ENCODE data around the gene EFTUD2. TPM values are rescaled to one million over a fixed set of nuclear protein-coding genes. Genes with fewer than 3 reads are reported as not detected.

EFTUD2 gene
- total and polyA plus RNA-seq, 2 of the 8 experiments (the other 6 are each of a cell fraction or from before 2014, with no cell fraction given), result 118 to 195 TPM

GRCh38 chr17:44919885-44920564, 20.8 kb upstream of the EFTUD2 start (continued):
- TF ChIP-seq SIN3A (conservative IDR thresholded peaks at IDR 0.05 in 1 of 2, IDR thresholded peaks at IDR 0.05 in 1 of 2; ENCODE audit: low read depth in 1 of 2, low read length in 2 of 2), result 0 out of 4 replicates have a peak, but pooled peaks of 1 of the 2 experiments have one; percentile 46
- TF ChIP-seq SAP30 (IDR thresholded peaks at IDR 0.05; ENCODE audit: insufficient read depth, insufficient replicate concordance, low read length), result no peak
- no peak for TF ChIP-seq CHD2 (IDR thresholded peaks at IDR 0.05; ENCODE audit: low read length)
- TF ChIP-seq RNF2 (IDR thresholded peaks at IDR 0.05; ENCODE audit: borderline replicate concordance, low read depth, low read length, missing control alignments, poor library complexity, severe bottlenecking), result no peak
- TF ChIP-seq SP1 (IDR thresholded peaks at IDR 0.05; ENCODE audit: low read depth, low read length), result 0 out of 2 replicates have a peak, but pooled peaks have one; percentile 5
- no peak for TF ChIP-seq RXRA (IDR thresholded peaks at IDR 0.05; ENCODE audit: insufficient read depth, low read depth, low read length)
- no peak for TF ChIP-seq SRF (IDR thresholded peaks at IDR 0.05; ENCODE audit: low read depth, low read length)
- TF ChIP-seq POLR2A (IDR thresholded peaks at IDR 0.05; ENCODE audit: control extremely low read depth in 1 of 2, low read depth in 2 of 2, low read length in 2 of 2), result no peak
- no peak for TF ChIP-seq CEBPB (IDR thresholded peaks at IDR 0.05; ENCODE audit: low read depth, low read length)
- no peak for TF ChIP-seq CBX5 (IDR thresholded peaks at IDR 0.05; ENCODE audit: low read depth, low read length)
- TF ChIP-seq KDM4A (IDR thresholded peaks at IDR 0.05; ENCODE audit: low read depth, low read length, severe bottlenecking), result no peak
- TF ChIP-seq EZH2 (IDR thresholded peaks at IDR 0.05; ENCODE audit: low read depth, low read length, severe bottlenecking), result no peak
- no peak for TF ChIP-seq TCF12 (IDR thresholded peaks at IDR 0.05; ENCODE audit: low read depth, low read length)
- TF ChIP-seq TAF7 (optimal IDR thresholded peaks at IDR 0.05; ENCODE audit: borderline replicate concordance, low read depth, low read length), result no peak
- no peak for TF ChIP-seq CTBP2 (IDR thresholded peaks at IDR 0.05; ENCODE audit: borderline replicate concordance, insufficient read depth, insufficient read length, low read length)
- no peak for TF ChIP-seq RFX5 (IDR thresholded peaks at IDR 0.05; ENCODE audit: borderline replicate concordance, low read depth, low read length)
- TF ChIP-seq RAD21 (IDR thresholded peaks at IDR 0.05 in 1 of 2, conservative IDR thresholded peaks at IDR 0.05 in 1 of 2; ENCODE audit: low read depth in 2 of 2, low read length in 2 of 2), result peak; percentile 93
- no peak for TF ChIP-seq ATF2 (IDR thresholded peaks at IDR 0.05; ENCODE audit: low read length)
- no peak for TF ChIP-seq BCL11A (IDR thresholded peaks at IDR 0.05; ENCODE audit: low read depth in 2 of 2, low read length in 2 of 2)
- TF ChIP-seq POU5F1 (IDR thresholded peaks at IDR 0.05; ENCODE audit: low read depth, low read length), result no peak
- TF ChIP-seq RBBP5 (IDR thresholded peaks at IDR 0.05; ENCODE audit: borderline replicate concordance, low read depth, low read length), result no peak
- no peak for TF ChIP-seq MAX (IDR thresholded peaks at IDR 0.05)
